ENCODE measurements around the gene GABRR1.

- TF ChIP-seq POU2F2 (IDR thresholded peaks at IDR 0.05; ENCODE audit: low read depth, low read length) (0 out of 2 replicates have a peak, but pooled peaks have one; percentile 18), POLR2A (IDR thresholded peaks at IDR 0.05; ENCODE audit: low read depth, low read length) (no peak; the same call in 1 of the 2 replicates), POLR2AphosphoS5 (IDR thresholded peaks at IDR 0.05; ENCODE audit: low read depth, low read length) (no peak; the same call in 1 of the 2 replicates)
These were observed 71.0 kb downstream of the GABRR1 start, which contains the start of gene PM20D2 for GRCh38 chr6:89145956-89146717.
